Large intestine (tissue), 3 donors: ENCODE data around the gene MAD1L1. TPM values are rescaled to one million over a fixed set of nuclear protein-coding genes. Genes with fewer than 3 reads are reported as not detected.

ENCODE experiments used
- DNase-seq, 2 donors: peaks; one replicate each; pipeline versions ENCODE4 v3.0.0 to v3.0.0-alpha.2; 2013
- H3K27ac ChIP-seq: one replicate; pipeline ENCODE4 v1.5.1; 2013; ENCODE audit warnings: low read length
- H3K27me3 ChIP-seq: 2 replicates; pipeline ENCODE4 v1.6.1; 2013; ENCODE audit warnings: low read length; ENCODE audit not compliant: control insufficient read depth, insufficient read depth
- H3K36me3 ChIP-seq: 2 replicates; pipeline ENCODE4 v1.6.1; 2013; ENCODE audit warnings: low read length; ENCODE audit not compliant: control insufficient read depth, insufficient read depth
- H3K4me1 ChIP-seq: one replicate; pipeline ENCODE4 v1.6.1; 2013; ENCODE audit warnings: low read length; ENCODE audit not compliant: control insufficient read depth, insufficient read depth
- H3K4me3 ChIP-seq: one replicate; pipeline ENCODE4 v1.5.1; 2013; ENCODE audit warnings: low read length
- H3K9me3 ChIP-seq: one replicate; pipeline ENCODE4 v1.6.1; 2013; ENCODE audit warnings: mild to moderate bottlenecking, low read depth, low read length, moderate library complexity; ENCODE audit not compliant: control insufficient read depth
- WGBS: methylation state at CpG from one replicate; pipeline ENCODE4 v1.1.5; 2013; ENCODE audit warnings: low lambda C conversion rate; ENCODE audit not compliant: insufficient coverage; 5-methylcytosine and 5-hydroxymethylcytosine counted together
- polyA plus RNA-seq: library from polyadenylated mRNA; unstranded; fragments of 120-200 nt; gene quantifications from one replicate; pipeline ENCODE4 v1.2.1, GENCODE V29; 2013

MAD1L1 gene
- polyA plus RNA-seq, 1 donor, result 15.1 TPM

DNA sequence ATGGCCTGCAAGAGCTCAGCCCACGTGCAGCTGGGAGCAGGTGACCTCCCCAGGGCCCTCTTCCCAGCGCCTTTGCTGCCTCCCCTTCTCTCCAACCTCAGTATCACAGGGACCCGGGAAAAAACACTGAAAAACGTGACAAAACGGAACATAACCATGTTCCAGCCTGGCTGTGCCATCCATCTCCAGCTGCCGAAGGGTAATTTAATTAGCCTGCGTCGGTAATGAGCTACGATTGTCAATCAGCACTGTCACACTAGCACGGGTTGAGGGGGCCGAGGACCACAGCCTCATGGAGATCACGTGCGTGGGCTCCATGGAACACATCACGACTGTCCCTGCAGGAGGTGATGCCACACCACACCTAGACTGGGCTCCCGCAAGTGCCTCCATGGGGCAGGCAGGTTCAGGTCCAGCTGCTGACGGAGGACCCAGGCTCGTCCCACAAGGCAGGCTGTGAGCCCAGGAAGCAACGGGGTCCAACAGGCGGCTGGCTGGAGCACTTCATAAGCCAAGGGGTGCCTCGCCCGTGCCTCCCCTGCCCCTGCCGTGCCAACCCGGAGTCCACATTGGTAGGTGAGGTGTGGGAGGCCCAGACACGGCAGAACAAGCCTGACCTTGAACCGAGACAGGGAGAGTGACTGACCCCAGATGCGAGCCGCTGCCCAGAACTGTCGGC lies 363.2 kb downstream of the MAD1L1 start:
- Histone ChIP-seq H3K36me3 (no peaks in the 10 kb centered on the region), H3K27ac (no peak overlapping the region), H3K27me3 (no peaks in the 10 kb centered on the region), H3K4me3 (no peak overlapping the region), H3K9me3 (peaks cover 12% of the 10 kb centered on the region), H3K4me1 (peaks cover 4% of the 10 kb centered on the region)
- DNase-seq, result no peak
- WGBS, result no CpG with 5 or more reads among the region's 28 CpGs

DNA sequence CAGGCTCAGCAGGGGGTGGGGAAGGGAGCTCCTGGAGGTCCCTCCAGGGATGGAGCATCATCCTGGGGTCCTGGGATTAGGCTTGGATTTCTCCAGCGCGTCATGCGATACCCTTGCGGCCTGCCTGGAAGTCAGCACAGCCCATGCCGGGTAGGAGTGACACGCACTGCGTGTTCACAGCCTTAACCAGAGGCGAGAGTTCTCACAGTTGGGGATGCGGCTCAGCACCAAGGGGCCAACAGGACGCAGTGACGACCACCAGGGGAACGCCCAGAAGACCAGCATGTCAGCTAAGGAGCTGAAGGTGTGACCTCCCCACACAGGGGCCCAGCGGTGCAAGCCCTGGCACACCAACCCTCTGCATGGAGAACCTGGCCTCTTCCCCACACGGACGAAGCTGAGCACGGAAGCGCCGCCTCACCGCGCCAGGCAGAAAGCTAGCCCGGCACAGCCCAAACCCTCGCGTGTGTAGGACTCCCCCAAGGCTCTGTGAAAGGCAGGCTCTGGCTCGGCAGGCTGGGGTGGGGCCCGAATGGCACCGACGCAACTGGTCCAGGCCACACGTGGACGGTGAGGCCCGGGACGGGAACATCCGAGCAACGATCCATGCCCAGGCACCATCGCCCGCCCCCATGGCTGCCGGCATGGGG lies 364.1 kb downstream of the MAD1L1 start:
- Histone ChIP-seq H3K27me3 (no peaks in the 10 kb centered on the region), H3K9me3 (peaks cover 12% of the 10 kb centered on the region), H3K36me3 (no peaks in the 10 kb centered on the region), H3K4me1 (peaks cover 4% of the 10 kb centered on the region), H3K27ac (no peak overlapping the region), H3K4me3 (no peak overlapping the region)
- WGBS, result no CpG with 5 or more reads among the region's 36 CpGs
- DNase-seq, result no peak

DNA sequence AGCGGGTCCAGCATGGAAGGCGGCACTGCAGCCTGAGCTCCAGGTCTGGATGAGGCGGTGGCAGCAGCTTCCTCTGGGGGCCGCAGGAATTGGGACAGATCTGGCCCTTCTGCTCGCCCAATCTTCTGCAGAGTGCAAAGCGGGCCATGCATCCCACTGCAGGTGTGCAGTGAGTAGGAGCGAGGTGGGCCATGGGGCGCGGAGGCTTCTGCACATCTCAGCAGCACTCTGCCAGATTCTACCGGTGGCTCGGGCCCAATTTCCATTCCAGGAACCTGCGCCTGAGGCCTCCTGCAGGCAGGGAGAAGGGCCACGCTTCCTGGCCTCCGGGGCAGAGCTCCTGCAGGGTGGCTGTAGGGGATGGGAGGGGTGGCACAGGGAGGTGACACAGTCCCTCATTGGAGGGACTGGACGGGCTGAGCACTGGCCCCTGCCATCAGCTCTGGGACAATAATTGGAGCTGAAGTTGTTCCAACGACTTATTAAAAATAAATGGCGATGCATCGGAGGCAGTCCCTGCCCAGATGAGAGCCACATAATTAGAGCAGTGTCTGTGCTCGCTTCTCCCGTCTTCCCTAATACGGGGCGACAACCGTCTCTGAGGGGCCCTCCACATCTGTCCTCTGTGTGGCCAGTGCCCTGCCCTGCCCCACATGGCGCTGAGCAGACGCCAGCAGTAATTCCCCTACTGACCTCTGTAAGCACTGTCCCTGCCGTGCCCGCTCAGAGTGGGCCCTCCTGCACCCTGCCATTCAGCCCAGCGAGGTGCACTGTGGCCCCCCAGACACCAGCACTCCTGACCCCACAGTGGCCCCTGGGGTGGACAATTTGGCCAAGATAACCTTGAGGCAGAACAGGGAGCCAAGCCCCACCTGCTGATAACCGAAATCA lies 365.1 kb downstream of the MAD1L1 start:
- no peak overlapping the region for H3K27ac ChIP-seq
- no peaks in the 10 kb centered on the region for H3K27me3 ChIP-seq
- WGBS, result 100% methylated on average over 1 of the region's 29 CpGs
- no peak overlapping the region for H3K4me3 ChIP-seq
- DNase-seq, result no peak
- H3K4me1 ChIP-seq, result no peaks in the 10 kb centered on the region
- H3K9me3 ChIP-seq, result peaks cover 12% of the 10 kb centered on the region
- no peaks in the 10 kb centered on the region for H3K36me3 ChIP-seq

DNA sequence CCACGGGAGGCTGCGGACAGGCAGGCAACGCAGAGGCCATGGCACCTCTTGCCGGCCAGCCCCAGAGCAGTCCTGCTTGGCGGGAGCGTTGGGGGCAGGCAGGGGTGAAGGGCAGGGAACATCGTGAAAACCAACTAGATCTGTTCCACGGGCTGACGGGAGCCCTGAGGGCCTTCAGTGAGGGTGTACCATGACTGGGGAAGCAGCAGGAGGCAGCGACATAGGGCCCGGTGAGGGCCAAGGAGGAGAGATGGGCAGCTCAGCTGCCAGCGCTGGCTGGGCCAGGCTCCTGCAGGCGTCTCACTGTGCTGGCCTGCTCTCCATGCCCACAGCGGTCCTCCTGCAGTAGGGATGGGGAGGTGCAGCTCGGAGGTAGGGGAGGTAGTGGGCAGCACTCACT lies 366.1 kb downstream of the MAD1L1 start:
- H3K4me1 ChIP-seq, result no peaks in the 10 kb centered on the region
- DNase-seq, result no peak
- no peaks in the 10 kb centered on the region for H3K27me3 ChIP-seq
- no peak overlapping the region for H3K27ac ChIP-seq
- H3K36me3 ChIP-seq, result no peaks in the 10 kb centered on the region
- WGBS, result no CpG with 5 or more reads among the region's 15 CpGs
- peaks cover 11% of the 10 kb centered on the region for H3K9me3 ChIP-seq
- H3K4me3 ChIP-seq, result no peak overlapping the region

DNA sequence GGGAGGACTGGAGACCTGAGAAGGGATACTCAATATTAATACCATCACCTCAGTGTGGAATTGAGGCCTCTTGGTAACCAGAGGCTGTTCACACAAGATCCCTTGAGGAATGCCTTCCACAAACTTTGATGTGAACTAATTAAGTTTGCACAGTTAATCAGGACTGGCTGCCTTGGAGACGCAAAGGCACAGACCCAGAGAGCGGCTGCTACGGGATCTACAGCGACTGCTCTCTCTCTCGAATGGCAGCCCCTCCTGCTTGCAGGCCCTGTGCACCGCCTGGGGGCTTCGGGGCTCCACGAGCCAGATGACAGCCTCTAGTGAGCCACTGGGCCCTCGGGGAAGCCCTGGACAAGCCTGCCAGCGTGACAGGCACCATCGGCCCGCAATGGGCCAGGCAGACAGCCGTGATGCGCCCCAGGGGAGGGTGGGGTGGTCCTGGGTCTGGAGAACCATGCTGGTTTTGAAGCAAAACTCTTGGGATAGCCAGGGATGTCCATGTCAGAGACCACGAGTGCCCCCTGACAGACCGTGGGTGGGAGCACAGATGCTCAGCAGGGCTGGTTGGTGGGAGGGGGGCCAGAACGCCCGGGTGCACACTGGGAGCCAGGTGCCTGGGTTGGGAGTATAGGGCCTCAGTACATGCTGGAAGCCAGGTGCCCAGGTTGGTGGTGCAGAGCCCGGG lies 367.0 kb downstream of the MAD1L1 start:
- Histone ChIP-seq H3K4me3 (no peak overlapping the region), H3K27me3 (no peaks in the 10 kb centered on the region), H3K36me3 (no peaks in the 10 kb centered on the region), H3K9me3 (peaks cover 5% of the 10 kb centered on the region), H3K4me1 (no peaks in the 10 kb centered on the region), H3K27ac (no peak overlapping the region)
- WGBS, result no CpG with 5 or more reads among the region's 19 CpGs
- DNase-seq, result no peak

DNA sequence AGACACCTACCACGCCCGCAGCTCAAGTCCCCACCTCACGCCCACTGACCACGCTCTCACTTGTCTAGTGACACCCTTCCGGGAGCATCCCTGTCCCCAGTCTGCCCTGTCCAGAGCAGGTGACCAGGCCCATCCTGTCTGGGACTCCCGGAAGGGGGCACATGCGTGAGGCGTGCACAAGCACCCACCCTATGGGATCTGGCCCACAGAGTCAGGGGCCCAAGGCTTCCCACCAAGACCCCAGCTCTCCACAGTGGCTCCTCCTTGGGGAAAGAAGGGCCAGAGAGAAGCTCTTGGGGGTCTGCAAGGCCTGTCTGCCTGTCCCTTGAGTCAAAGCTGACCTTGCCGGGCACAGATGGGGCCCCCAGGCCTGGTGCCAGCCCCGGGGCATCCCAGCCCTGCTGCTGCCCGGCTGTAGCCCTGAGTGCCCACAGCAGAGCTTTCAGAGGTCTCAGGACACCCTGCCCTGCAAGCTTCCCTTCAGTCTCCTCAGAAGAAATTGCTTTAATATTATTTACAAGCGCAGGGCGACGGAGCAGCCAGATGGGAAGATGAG lies 367.7 kb downstream of the MAD1L1 start:
- Histone ChIP-seq H3K4me1 (no peaks in the 10 kb centered on the region), H3K4me3 (no peak overlapping the region), H3K27me3 (no peaks in the 10 kb centered on the region), H3K9me3 (peaks cover 5% of the 10 kb centered on the region), H3K36me3 (no peaks in the 10 kb centered on the region), H3K27ac (no peak overlapping the region)
- no CpG with 5 or more reads among the region's 14 CpGs for WGBS
- no peak for DNase-seq

DNA sequence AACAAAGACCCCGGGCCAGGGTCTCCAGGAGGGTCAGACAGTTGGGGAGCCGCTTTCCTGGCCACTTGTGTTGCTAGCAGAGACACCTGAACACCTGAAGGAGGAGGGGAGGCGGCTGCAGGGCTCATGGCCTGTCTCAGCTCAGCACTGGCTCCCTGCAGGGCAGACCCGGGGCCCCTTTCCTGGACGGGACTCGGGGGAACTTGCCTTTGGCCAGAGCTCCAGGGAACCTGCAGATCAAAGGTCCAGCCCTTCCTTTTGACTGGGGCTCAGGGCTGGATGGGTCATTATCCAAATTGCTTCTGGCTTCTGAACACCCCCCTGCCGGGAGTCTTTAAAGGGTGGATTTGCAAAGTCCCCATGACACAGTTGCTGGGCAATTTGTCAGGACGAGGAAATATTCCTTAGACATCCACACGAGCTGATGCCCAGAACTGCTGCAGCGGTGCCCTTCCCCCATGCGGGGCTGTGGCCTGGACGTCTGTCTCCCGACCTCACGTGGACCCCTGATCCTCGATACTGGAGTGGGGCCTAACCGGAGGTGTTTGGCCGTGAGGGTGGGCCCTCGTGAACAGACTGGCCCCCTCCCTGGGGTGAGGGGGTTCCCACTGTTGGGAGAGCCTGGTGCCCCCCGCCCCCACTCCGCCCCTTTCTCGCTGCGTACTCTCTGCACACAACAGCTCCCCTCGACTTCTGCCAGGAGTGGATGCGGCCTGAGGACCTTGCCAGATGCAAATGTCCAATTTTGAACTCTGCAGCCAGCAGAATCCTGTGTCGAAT lies 368.4 kb downstream of the MAD1L1 start:
- Histone ChIP-seq H3K9me3 (peaks cover 5% of the 10 kb centered on the region), H3K4me3 (no peak overlapping the region), H3K27me3 (no peaks in the 10 kb centered on the region), H3K36me3 (no peaks in the 10 kb centered on the region), H3K27ac (no peak overlapping the region), H3K4me1 (no peaks in the 10 kb centered on the region)
- no peak for DNase-seq
- WGBS, result no CpG with 5 or more reads among the region's 25 CpGs

DNA sequence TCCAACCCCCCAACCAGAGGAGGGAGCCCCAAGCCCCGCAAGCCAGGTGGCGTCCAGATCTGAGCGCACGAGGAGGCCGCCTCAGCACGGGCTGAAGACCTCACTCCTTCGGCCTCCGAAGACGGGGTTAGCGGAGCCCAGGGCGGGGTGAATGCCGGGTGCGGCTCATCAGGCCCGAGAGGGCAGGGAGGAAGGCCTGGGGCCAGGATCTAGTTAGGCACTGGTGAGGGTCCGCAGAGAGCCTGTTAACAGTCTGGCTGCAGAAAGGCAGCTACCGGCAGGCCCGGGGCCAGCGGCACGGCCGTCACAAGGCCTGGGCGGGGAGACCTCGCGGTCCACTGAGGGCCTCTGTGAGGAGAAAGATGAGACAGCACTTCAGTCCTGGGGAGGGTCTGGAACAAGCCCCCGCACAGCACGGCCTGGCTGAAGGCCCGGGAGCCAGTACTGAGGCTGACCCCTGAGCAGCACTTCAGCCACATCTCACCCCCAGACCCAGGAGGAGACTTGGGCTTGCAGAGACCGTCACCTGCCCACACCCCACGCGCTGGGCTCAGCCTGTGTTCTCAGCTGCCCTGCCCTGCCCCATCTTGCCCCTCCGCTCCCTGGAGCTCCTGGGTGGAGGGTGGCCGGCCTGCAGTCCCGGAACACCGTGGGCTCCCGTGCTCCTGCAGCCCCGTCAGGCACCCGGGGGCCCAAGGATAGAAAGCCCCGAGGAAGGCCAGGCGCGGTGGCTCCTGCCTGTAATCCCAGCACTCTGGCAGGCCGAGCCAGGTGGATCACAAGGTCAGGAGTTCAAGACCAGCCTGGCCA lies 369.4 kb downstream of the MAD1L1 start:
- H3K27ac ChIP-seq, result no peak overlapping the region

DNA sequence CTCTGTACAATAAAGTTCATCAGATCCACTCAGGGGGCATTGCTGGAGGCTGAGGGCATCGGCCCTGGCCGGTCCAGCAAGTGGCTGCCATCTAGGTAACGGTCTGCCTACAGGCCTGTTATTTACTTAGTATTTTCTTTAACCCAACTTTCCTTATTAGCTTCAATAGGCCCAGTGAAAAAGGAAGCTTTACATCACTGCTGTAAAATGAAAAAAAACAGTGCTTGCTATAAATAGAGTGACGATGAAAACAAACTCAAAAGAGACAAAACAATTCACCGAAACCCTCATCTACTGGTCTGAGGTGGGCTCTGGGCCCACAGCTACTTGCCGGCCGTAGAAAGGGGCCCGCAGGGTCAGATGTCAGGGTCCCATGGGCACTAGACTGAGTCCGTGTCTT lies 370.2 kb downstream of the MAD1L1 start:
- no peak overlapping the region for H3K27ac ChIP-seq
- 80% methylated on average over 2 of the region's 9 CpGs for WGBS
- H3K27me3 ChIP-seq, result no peaks in the 10 kb centered on the region
- no peaks in the 10 kb centered on the region for H3K4me1 ChIP-seq
- DNase-seq, result no peak
- H3K4me3 ChIP-seq, result no peak overlapping the region
- H3K36me3 ChIP-seq, result no peaks in the 10 kb centered on the region
- H3K9me3 ChIP-seq, result peaks cover under 1% of the 10 kb centered on the region

More for the DNA sequence above, 369.4 kb downstream of the MAD1L1 start:
- no CpG with 5 or more reads among the region's 40 CpGs for WGBS
- Histone ChIP-seq H3K4me1 (no peaks in the 10 kb centered on the region), H3K9me3 (no peaks in the 10 kb centered on the region), H3K27me3 (no peaks in the 10 kb centered on the region), H3K4me3 (no peak overlapping the region), H3K36me3 (no peaks in the 10 kb centered on the region)
- DNase-seq, result no peak
